AG10803 (cell line): ENCODE results near the gene PAQR9.
"Not testable (repeated sequence)": the region's sequence is repeated elsewhere in the genome, so short reads cannot be mapped to it uniquely, and the experiment has no call there.

ENCODE experiments used
- DNase-seq: peaks from one replicate; pipeline ENCODE4 v3.0.0; 2010; ENCODE audit warnings: low read depth
- H3K4me3 ChIP-seq: 2 replicates; pipeline ENCODE4 v1.5.1; 2011; ENCODE audit warnings: mild to moderate bottlenecking, low read length, control low read depth
- TF ChIP-seq, protein P1 (sequence below): conservative IDR thresholded peaks from 2 replicates; pipeline ENCODE4 v1.5.1; 2011; ENCODE audit warnings: mild to moderate bottlenecking, low read length, control low read depth, inconsistent platforms

PAQR9 gene

GRCh38 chr3:142992323-142992722, 28.8 kb upstream of the PAQR9 start:
- no peak for DNase-seq
- TF ChIP-seq, protein P1, sequence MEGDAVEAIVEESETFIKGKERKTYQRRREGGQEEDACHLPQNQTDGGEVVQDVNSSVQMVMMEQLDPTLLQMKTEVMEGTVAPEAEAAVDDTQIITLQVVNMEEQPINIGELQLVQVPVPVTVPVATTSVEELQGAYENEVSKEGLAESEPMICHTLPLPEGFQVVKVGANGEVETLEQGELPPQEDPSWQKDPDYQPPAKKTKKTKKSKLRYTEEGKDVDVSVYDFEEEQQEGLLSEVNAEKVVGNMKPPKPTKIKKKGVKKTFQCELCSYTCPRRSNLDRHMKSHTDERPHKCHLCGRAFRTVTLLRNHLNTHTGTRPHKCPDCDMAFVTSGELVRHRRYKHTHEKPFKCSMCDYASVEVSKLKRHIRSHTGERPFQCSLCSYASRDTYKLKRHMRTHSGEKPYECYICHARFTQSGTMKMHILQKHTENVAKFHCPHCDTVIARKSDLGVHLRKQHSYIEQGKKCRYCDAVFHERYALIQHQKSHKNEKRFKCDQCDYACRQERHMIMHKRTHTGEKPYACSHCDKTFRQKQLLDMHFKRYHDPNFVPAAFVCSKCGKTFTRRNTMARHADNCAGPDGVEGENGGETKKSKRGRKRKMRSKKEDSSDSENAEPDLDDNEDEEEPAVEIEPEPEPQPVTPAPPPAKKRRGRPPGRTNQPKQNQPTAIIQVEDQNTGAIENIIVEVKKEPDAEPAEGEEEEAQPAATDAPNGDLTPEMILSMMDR = no peak
- H3K4me3 ChIP-seq = no peak overlapping the region

DNA sequence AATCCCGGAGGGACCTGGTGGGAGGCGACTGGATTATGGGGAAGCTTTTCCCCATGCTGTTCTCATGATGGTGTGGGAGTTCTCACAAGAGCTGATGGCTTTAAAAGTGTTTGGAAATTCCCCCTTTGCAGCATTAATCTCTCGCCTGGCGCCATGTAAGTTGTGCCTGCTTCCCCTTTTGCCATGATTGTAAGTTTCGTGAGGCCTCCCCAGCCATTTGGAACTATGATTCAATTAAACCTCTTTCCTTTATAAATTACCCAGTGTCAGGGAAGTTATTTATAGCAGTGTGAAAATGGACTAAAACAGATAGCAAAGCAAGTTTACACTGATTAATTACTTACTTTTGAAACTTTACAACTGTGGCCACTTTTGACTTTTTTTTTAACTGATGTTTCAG, 27.2 kb upstream of the PAQR9 start:
- DNase-seq = no peak
- TF ChIP-seq, protein P1 = no peak
- no peak overlapping the region for H3K4me3 ChIP-seq

- DNase-seq, H3K4me3 ChIP-seq: not testable (repeated sequence)
Measured at GRCh38 chr3:142988826-142989225, 25.4 kb upstream of the PAQR9 start.

- H3K4me3 ChIP-seq, DNase-seq: not testable (repeated sequence)
Measured at GRCh38 chr3:142988221-142988620, 24.7 kb upstream of the PAQR9 start.

DNA sequence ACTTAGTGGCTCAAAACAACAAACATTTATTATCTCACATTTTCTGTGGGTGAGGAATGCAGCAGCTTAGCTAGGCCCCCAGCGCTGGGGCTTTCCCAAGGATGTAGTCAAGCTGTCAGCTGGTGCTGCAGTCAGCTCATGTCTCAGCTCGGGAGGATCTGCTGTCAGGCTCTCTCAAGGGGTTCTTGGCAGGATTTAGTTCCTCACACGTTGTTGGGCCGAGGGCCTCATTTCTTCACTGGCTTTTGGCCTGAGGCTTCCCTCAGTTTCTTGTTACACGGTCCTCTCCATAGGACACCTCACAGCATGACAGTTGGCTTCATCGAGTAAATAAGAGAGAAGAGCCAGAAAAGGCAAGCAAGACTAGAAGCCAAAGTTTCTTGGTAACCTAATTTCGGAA, 24.2 kb upstream of the PAQR9 start:
- TF ChIP-seq, protein P1 = no peak
- DNase-seq = no peak
- H3K4me3 ChIP-seq = no peak overlapping the region

GRCh38 chr3:142987080-142987700, 23.7 kb upstream of the PAQR9 start:
- TF ChIP-seq, protein P1 = peak; percentile 72
- no peak overlapping the region for H3K4me3 ChIP-seq
- DNase-seq = peak; percentile 46

GRCh38 chr3:142984255-142984654, 20.8 kb upstream of the PAQR9 start:
- H3K4me3 ChIP-seq = no peak overlapping the region
- DNase-seq = no peak

DNA sequence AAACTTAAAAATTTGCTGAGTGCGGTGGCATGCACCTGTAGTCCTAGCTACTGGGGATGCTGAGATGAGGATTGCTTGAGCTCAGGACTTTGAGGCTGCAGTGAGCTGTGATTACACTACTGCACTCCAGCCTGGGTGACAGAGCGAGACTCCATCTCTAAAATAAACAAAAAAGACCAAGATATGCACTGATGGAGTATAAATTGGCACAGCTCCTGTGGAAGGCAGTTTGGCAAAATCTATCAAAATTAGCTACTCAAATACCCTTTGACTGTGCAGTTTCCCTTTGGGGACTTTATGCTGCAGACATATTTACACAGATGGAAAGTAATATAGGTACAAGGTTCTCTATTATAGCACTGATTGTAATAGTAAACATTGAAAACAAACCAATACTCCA, 19.8 kb upstream of the PAQR9 start:
- TF ChIP-seq, protein P1 = no peak
- no peak for DNase-seq
- H3K4me3 ChIP-seq = no peak overlapping the region

More at GRCh38 chr3:142984255-142984654, 20.8 kb upstream of the PAQR9 start:
- TF ChIP-seq, protein P1 = no peak
